Endothelial cell of umbilical vein (primary cell): ENCODE measurements around the gene TMEM174. TPM values are rescaled to one million over a fixed set of nuclear protein-coding genes. Genes with fewer than 3 reads are reported as not detected.

Source experiments
- BruUV-seq: library from RNA; stranded (reverse); fragments of 400-500 nt; replicated peaks from 2 replicates; lab custom pipeline; 2021; lab: Mats Ljungman, UMichigan
- CTCF ChIA-PET: fragments of 300-600, 350-600 bp; sonication (Branson Sonifier 250); formaldehyde crosslinking; loops from one replicate; lab custom pipeline; 2021; ENCODE audit warnings: antibody characterized with exemption, inconsistent platforms; lab: Charles Lee
- POLR2A ChIA-PET: fragments of 300-600, 350-600 bp; sonication (Branson Sonifier 250); formaldehyde crosslinking; loops from one replicate; lab custom pipeline; 2021; ENCODE audit warnings: antibody characterized with exemption, inconsistent platforms; lab: Charles Lee
- DNase-seq: peaks from one replicate; pipeline ENCODE4 v3.0.0-alpha.2; 2011; ENCODE audit warnings: low read depth, low spot score
- FAIRE-seq: peaks from 2 replicates; lab custom pipeline; 2011; peaks lifted over from hg19 to GRCh38; lab: Jason Lieb, UNC
- H2AFZ ChIP-seq: 2 replicates; pipeline ENCODE4 v1.6.0; 2012; ENCODE audit warnings: low read depth, low read length, control low read depth, inconsistent platforms
- H3K27ac ChIP-seq: 2 replicates; pipeline ENCODE4 v1.5.1; 2011; ENCODE audit warnings: low read depth, mild to moderate bottlenecking, control low read depth, low read length, moderate library complexity; ENCODE audit not compliant: insufficient read depth
- H3K27me3 ChIP-seq, 2 experiments: 2 replicates each; pipeline versions ENCODE4 v1.6.0 to v1.6.1; 2011; ENCODE audit warnings: low read length in 2 of 2, mixed read lengths in 1 of 2; ENCODE audit not compliant: control insufficient read depth in 2 of 2, insufficient read depth in 2 of 2
- H3K36me3 ChIP-seq, 2 experiments: 2 replicates in 1 of 2; 3 replicates in 1 of 2; pipeline ENCODE4 v1.5.1; 2011; ENCODE audit warnings: low read length in 2 of 2, mild to moderate bottlenecking in 1 of 2, moderate library complexity in 1 of 2; ENCODE audit not compliant: control insufficient read depth in 2 of 2, insufficient read depth in 2 of 2; ENCODE audit errors: extremely low read depth in 1 of 2
- H3K4me1 ChIP-seq: 3 replicates; pipeline ENCODE4 v1.5.1; 2011; ENCODE audit warnings: mild to moderate bottlenecking, low read length; ENCODE audit not compliant: control insufficient read depth, insufficient read depth; ENCODE audit errors: extremely low read depth
- H3K4me2 ChIP-seq: 2 replicates; pipeline ENCODE4 v1.6.1; 2011; ENCODE audit warnings: low read length, control low read depth, mixed read lengths; ENCODE audit not compliant: insufficient read depth
- H3K4me3 ChIP-seq, 3 experiments: fragments of 200-600 bp in 1 of 3; sonication (generic), shearing (Covaris generic) in 1 of 3; replicated peaks in 1 of 3; 2 replicates each; pipeline ENCODE4 v1.5.1; 2011 to 2016; ENCODE audit warnings: control low read depth in 3 of 3, low read length in 3 of 3, mild to moderate bottlenecking in 2 of 3, inconsistent platforms in 1 of 3, low read depth in 1 of 3, moderate library complexity in 1 of 3; ENCODE audit not compliant: insufficient read depth in 1 of 3
- H3K79me2 ChIP-seq: 2 replicates; pipeline ENCODE4 v1.6.0; 2012; ENCODE audit warnings: low read length, inconsistent platforms; ENCODE audit not compliant: control insufficient read depth, insufficient read depth
- H3K9ac ChIP-seq: replicated peaks from 2 replicates; pipeline ENCODE3; 2011; ENCODE audit warnings: low read length, control low read depth; ENCODE audit not compliant: insufficient read depth; ENCODE audit errors: extremely low read depth
- H3K9me1 ChIP-seq: replicated peaks from 3 replicates; pipeline ENCODE4 v1.6.0; 2011; ENCODE audit warnings: mild to moderate bottlenecking, low read length; ENCODE audit not compliant: control insufficient read depth, insufficient read depth; ENCODE audit errors: extremely low read depth
- H3K9me3 ChIP-seq: replicated peaks from 2 replicates; pipeline ENCODE4 v1.5.1; 2012; ENCODE audit warnings: low read length, inconsistent platforms; ENCODE audit not compliant: control insufficient read depth, insufficient read depth
- H4K20me1 ChIP-seq: replicated peaks from 2 replicates; pipeline ENCODE3; 2011; ENCODE audit warnings: mild to moderate bottlenecking, low read length; ENCODE audit not compliant: control insufficient read depth, insufficient read depth; ENCODE audit errors: extremely low read depth
- CTCF ChIP-seq, 2 donors: IDR thresholded peaks; 1 replicate in 1 of 2; 2 replicates in 1 of 2; pipeline ENCODE4 v1.5.1; 2011; ENCODE audit warnings: low read length in 2 of 2, mild to moderate bottlenecking in 2 of 2, moderate library complexity in 2 of 2, control low read depth in 1 of 2, inconsistent platforms in 1 of 2, low read depth in 1 of 2; ENCODE audit not compliant: insufficient read depth in 1 of 2; ENCODE audit errors: extremely low read depth in 1 of 2
- EZH2 ChIP-seq: IDR thresholded peaks from 2 replicates; pipeline ENCODE4 v1.6.1; 2012; ENCODE audit warnings: borderline replicate concordance, low read depth, mild to moderate bottlenecking, moderate library complexity, low read length, inconsistent platforms; ENCODE audit not compliant: severe bottlenecking
- FOS ChIP-seq: IDR thresholded peaks from 2 replicates; pipeline ENCODE4 v1.6.1; 2011; ENCODE audit warnings: mild to moderate bottlenecking, low read length, moderate library complexity, borderline replicate concordance; ENCODE audit not compliant: insufficient read depth
- GATA2 ChIP-seq: IDR thresholded peaks from 2 replicates; pipeline ENCODE4 v1.7.0; 2011; ENCODE audit warnings: low read depth, mild to moderate bottlenecking, moderate library complexity, mixed read lengths, low read length; ENCODE audit not compliant: insufficient read length, insufficient read depth
- JUN ChIP-seq: IDR thresholded peaks from 2 replicates; pipeline ENCODE4 v1.6.1; 2011; ENCODE audit warnings: borderline replicate concordance, low read depth; ENCODE audit not compliant: insufficient read length, insufficient read depth
- MAX ChIP-seq: IDR thresholded peaks from 2 replicates; pipeline ENCODE4 v1.6.1; 2011; ENCODE audit not compliant: insufficient read depth, insufficient read length
- MYC ChIP-seq: IDR thresholded peaks from one replicate; pipeline ENCODE4 v1.6.1; 2011; ENCODE audit warnings: mild to moderate bottlenecking, low read depth, low read length
- POLR2A ChIP-seq: IDR thresholded peaks from 2 replicates; pipeline ENCODE4 v1.6.1; 2012; ENCODE audit warnings: low read depth, mild to moderate bottlenecking, control low read depth, low read length
- POLR2AphosphoS5 ChIP-seq: IDR thresholded peaks from 2 replicates; pipeline ENCODE4 v1.6.1; 2012; ENCODE audit warnings: low read depth, mild to moderate bottlenecking, control low read depth, low read length, moderate library complexity; ENCODE audit not compliant: insufficient read depth
- dilution Hi-C: fragments of 300-500 bp; cut with MboI; formaldehyde crosslinking; loops from one replicate; pipeline ENCODE4 v1.15.0; 2019; ENCODE audit warnings: low sequenced_read_pairs; ENCODE audit not compliant: extremely low pct_ligation_motif_present
- intact Hi-C: fragments of 100-400 bp; cut with micrococcal nuclease; formaldehyde crosslinking; loops from one replicate; pipeline ENCODE4 v1.10.0; 2022
- polyA plus RNA-seq, 4 experiments: library from polyadenylated mRNA; depleted of rRNA in 3 of 4; stranded (reverse) in 3 of 4; unstranded in 1 of 4; fragments of >200 nt; gene quantifications; 2 replicates each; pipeline versions ENCODE4 v1.2.1 to v1.2.3, GENCODE V29; 2011 to 2012; ENCODE audit warnings: missing spikeins in 1 of 4
- total RNA-seq: library from RNA; stranded (reverse); gene quantifications from 2 replicates; pipeline ENCODE4 v1.2.3, GENCODE V29; 2021

The TMEM174 gene
- total and polyA plus RNA-seq, 2 donors (not counting 3 experiments of a cell fraction or from before 2014, with no cell fraction given) = not detected

- FAIRE-seq (no peak), DNase-seq (no peak)
- Histone ChIP-seq H3K9me3 (no peaks in the 10 kb centered on the region), H3K9ac (no peak overlapping the region), H2AFZ (no peak overlapping the region), H3K27ac (no peak overlapping the region), H3K9me1 (no peaks in the 10 kb centered on the region), H3K4me2 (no peak overlapping the region), H3K36me3 (no peaks in the 10 kb centered on the region), H3K4me1 (peaks cover 23% of the 10 kb centered on the region), H3K4me3 (no peak overlapping the region), H4K20me1 (no peaks in the 10 kb centered on the region), H3K79me2 (no peaks in the 10 kb centered on the region), H3K27me3 (peaks cover 10 to 17% of the 10 kb centered on the region in 2 experiments)
- CTCF ChIA-PET = interaction anchor here (1.4 to 2.3 kb wide), 3 partner anchors 11 to 58 kb away, joined by 3 to 9 read pairs (median 5); no protein-coding TSS in a partner anchor
- TF ChIP-seq FOS (no peak), JUN (no peak), EZH2 (no peak), MYC (no peak), MAX (no peak), POLR2AphosphoS5 (no peak), CTCF (IDR thresholded peaks at IDR 0.05; ENCODE audit: extremely low read depth in 1 of 2, insufficient read depth in 1 of 2, low read depth in 1 of 2, low read length in 2 of 2) (no peak), GATA2 (no peak), POLR2A (no peak)
- BruUV-seq = no TSS peak
- POLR2A ChIA-PET = no interaction called here
- dilution Hi-C loops = no loop called here
- intact Hi-C loops = no loop called here
Measured at GRCh38 chr5:73158313-73158712, 14.7 kb upstream of the TMEM174 start.
